Tibial nerve (tissue), 4 donors: Measurements from ENCODE around the gene MPV17L. TPM values are rescaled to one million over a fixed set of nuclear protein-coding genes. Genes with fewer than 3 reads are reported as not detected.

Experiments used
- DNase-seq, 2 donors: peaks; one replicate each; pipeline ENCODE4 v3.0.0-alpha.2; 2019; ENCODE audit warnings: low spot score in 2 of 2
- H3K27ac ChIP-seq, 4 donors: fragments of 200-600 bp; sonication (generic) in 3 of 4; one replicate each; pipeline ENCODE4 v1.5.1; 2017 to 2019; ENCODE audit warnings: mild to moderate bottlenecking in 1 of 4
- H3K27me3 ChIP-seq, 2 donors: fragments of 200-600 bp; sonication (generic) in 1 of 2; one replicate each; pipeline versions ENCODE4 v1.5.1 to v1.6.0; 2017 to 2019
- H3K36me3 ChIP-seq, 3 donors: fragments of 200-600 bp; sonication (generic); one replicate each; pipeline ENCODE4 v1.5.1; 2018 to 2019
- H3K4me1 ChIP-seq, 4 donors: fragments of 200-600 bp; sonication (generic) in 3 of 4; one replicate each; pipeline ENCODE4 v1.5.1; 2017 to 2019
- H3K4me3 ChIP-seq, 4 donors: fragments of 200-600 bp; sonication (generic) in 3 of 4; one replicate each; pipeline ENCODE4 v1.5.1; 2017 to 2019; ENCODE audit warnings: mild to moderate bottlenecking in 1 of 4, moderate library complexity in 1 of 4
- H3K9me3 ChIP-seq, 4 donors: fragments of 200-600 bp; sonication (generic) in 3 of 4; one replicate each; pipeline ENCODE4 v1.5.1; 2017 to 2019
- CTCF ChIP-seq, 5 experiments: fragments of 200-600 bp in 3 of 5; fragments of 450-650 bp in 2 of 5; sonication (generic) in 3 of 5; IDR thresholded peaks; one replicate each; pipeline ENCODE4 v1.5.1; 2016 to 2019; ENCODE audit warnings: antibody characterized with exemption in 5 of 5, mild to moderate bottlenecking in 3 of 5, moderate library complexity in 2 of 5
- EP300 ChIP-seq, 2 donors: sonication (generic); formaldehyde crosslinking; IDR thresholded peaks; one replicate each; pipeline ENCODE4 v1.6.1; 2017; ENCODE audit warnings: antibody characterized with exemption in 2 of 2, mild to moderate bottlenecking in 1 of 2
- POLR2A ChIP-seq, 2 donors: fragments of 450-650 bp; IDR thresholded peaks; one replicate each; pipeline ENCODE4 v1.6.1; 2017; ENCODE audit warnings: antibody characterized with exemption in 2 of 2, mild to moderate bottlenecking in 2 of 2, moderate library complexity in 2 of 2
- WGBS, 2 donors: methylation state at CpG; one replicate each; pipeline ENCODE4 v1.1.5; 2018; 5-methylcytosine and 5-hydroxymethylcytosine counted together
- total RNA-seq, 4 donors: library from RNA; depleted of rRNA; stranded (reverse); fragments of >200 nt; gene quantifications; one replicate each; pipeline ENCODE4 v1.1.0, GENCODE V29; 2016

The MPV17L gene
- total RNA-seq, 4 donors from 2014 or later: 5.9 to 18.6 (median 11.8) TPM

- Histone ChIP-seq H3K4me1 (peaks cover 0 to 4% (median 0%) of the 10 kb centered on the region in 4 donors), H3K27me3 (no peaks in the 10 kb centered on the region), H3K4me3 (no peak overlapping the region), H3K9me3 (no peaks in the 10 kb centered on the region), H3K36me3 (peaks cover 0 to 6% (median 0%) of the 10 kb centered on the region in 3 donors), H3K27ac (no peak overlapping the region)
- WGBS, 2 donors: 57 to 71% methylated on average over 4 of the region's 4 CpGs
- TF ChIP-seq EP300 (IDR thresholded peaks at IDR 0.05) (no peak), POLR2A (IDR thresholded peaks at IDR 0.05) (no peak), CTCF (IDR thresholded peaks at IDR 0.05) (no peak)
- DNase-seq: no peak
Observed at GRCh38 chr16:15457958-15458357, 62.4 kb downstream of the MPV17L start.

GRCh38 chr16:15459791-15460190, 64.2 kb downstream of the MPV17L start:
- WGBS, 2 donors: 85 to 97% methylated on average over 1 of the region's 1 CpG

GRCh38 chr16:15460601-15461000, 65.0 kb downstream of the MPV17L start:
- Histone ChIP-seq H3K9me3 (no peaks in the 10 kb centered on the region), H3K4me1 (peaks cover 0 to 4% (median 0%) of the 10 kb centered on the region in 4 donors), H3K4me3 (no peak overlapping the region), H3K27me3 (no peaks in the 10 kb centered on the region), H3K36me3 (no peaks in the 10 kb centered on the region), H3K27ac (no peak overlapping the region)
- no peak for TF ChIP-seq EP300 (IDR thresholded peaks at IDR 0.05)
- no peak for TF ChIP-seq CTCF (IDR thresholded peaks at IDR 0.05)
- no peak for TF ChIP-seq POLR2A (IDR thresholded peaks at IDR 0.05)
- WGBS, 2 donors: 82 to 87% methylated on average over 3 of the region's 3 CpGs
- DNase-seq: no peak

More at GRCh38 chr16:15459791-15460190, 64.2 kb downstream of the MPV17L start:
- H3K4me3 ChIP-seq: no peak overlapping the region
- H3K4me1 ChIP-seq: peaks cover 0 to 4% (median 0%) of the 10 kb centered on the region in 4 donors
- H3K27ac ChIP-seq: no peak overlapping the region
- no peak for DNase-seq
- H3K36me3 ChIP-seq: no peaks in the 10 kb centered on the region
- no peaks in the 10 kb centered on the region for H3K27me3 ChIP-seq
- TF ChIP-seq EP300 (IDR thresholded peaks at IDR 0.05): no peak
- TF ChIP-seq POLR2A (IDR thresholded peaks at IDR 0.05): no peak
- TF ChIP-seq CTCF (IDR thresholded peaks at IDR 0.05): no peak
- H3K9me3 ChIP-seq: no peaks in the 10 kb centered on the region

GRCh38 chr16:15461376-15461775, 65.8 kb downstream of the MPV17L start:
- DNase-seq: no peak
- Histone ChIP-seq H3K36me3 (no peaks in the 10 kb centered on the region), H3K27me3 (no peaks in the 10 kb centered on the region), H3K9me3 (no peaks in the 10 kb centered on the region), H3K4me3 (no peak overlapping the region), H3K4me1 (peaks cover 0 to 4% (median 0%) of the 10 kb centered on the region in 4 donors), H3K27ac (no peak overlapping the region)
- no peak for TF ChIP-seq EP300 (IDR thresholded peaks at IDR 0.05)
- WGBS, 2 donors: 76 to 85% methylated on average over 6 of the region's 6 CpGs

Other genes starting within 250 kb of the MPV17L start
- gene NPIPA5, start 17.5 kb upstream of the MPV17L start, total RNA-seq: 10 to 100 TPM in 2 of 4 donors, 1 to 10 TPM in 1, not detected in 1; 4.8 to 21.6 (median 11.0) TPM
- 10 to 100 TPM; 42.9 to 85.9 (median 54.8) TPM for gene BMERB1, start 38.8 kb downstream of the MPV17L start, total RNA-seq
- gene MARF1, start 247.4 kb downstream of the MPV17L start, total RNA-seq: 10 to 100 TPM; 44.6 to 57.5 (median 54.4) TPM